Measurements from ENCODE around the gene SENP2. TPM values are rescaled to one million over a fixed set of nuclear protein-coding genes. Genes with fewer than 3 reads are reported as not detected.
"Not testable (repeated sequence)": the region's sequence is repeated elsewhere in the genome, so short reads cannot be mapped to it uniquely, and the experiment has no call there.

SENP2 gene
- polyA plus RNA-seq, 1 experiment, result 9.9 TPM

DNA sequence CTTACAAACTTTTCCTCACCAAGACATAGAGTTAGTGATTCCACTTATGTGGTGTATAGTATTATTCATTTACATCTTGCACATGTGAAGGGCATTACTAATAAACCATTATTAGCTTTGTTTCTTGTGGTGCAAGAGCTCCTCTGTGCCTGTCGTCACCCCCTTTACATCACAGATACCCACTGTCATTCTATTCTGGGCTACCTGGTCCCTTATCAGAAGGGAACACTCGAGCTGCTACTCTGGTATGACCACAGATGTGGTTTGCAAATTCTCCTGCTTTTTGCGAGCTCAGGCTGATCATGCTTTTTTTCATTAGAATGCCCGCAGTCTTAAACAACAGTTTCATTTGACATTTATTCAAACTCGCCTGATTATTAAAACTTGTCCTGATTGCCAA is 13.9 kb upstream of the SENP2 start:
- POLR2A ChIA-PET, result no interaction called here
- H3K36me3 ChIP-seq (ENCODE audit: control insufficient read depth, insufficient read depth, low read length), result no peaks in the 10 kb centered on the region

DNA sequence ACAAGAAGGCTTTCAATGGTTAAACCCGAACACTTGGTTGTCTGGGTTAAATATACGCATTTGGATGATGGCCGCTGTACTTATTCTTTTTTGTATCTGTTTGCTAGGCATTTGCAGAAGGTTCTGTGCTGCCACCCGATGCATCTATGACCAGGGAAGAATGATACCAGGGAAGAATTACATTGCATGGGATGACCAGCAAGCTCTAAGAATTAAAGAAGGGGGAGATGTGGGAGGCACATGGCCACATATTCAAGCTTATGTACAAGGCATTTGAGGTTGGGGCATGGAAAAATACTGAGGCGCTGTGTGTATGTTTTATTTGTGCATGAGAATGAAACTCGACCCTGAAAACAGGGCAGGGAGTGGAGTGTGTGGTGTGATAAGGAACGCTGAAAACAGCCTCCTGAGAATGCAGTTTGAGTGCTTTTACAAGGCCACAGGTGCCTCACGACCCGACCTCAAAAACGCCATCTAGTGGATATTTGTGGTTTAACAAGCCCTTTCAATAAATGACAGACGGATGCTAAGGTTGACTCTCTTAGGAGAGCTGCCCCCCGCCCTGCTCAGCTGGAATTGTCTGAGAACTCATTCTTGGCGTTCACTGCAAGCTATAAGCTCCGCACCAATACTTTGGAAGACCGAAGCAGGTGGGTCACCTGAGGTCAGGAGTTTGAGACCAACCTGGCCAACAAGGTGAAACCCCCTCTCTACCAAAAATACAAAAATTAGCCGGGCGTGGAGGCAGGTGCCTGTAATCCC is 10.8 kb upstream of the SENP2 start:
- DNase-seq (ENCODE audit: low read depth); H3K36me3 ChIP-seq (ENCODE audit: control insufficient read depth, insufficient read depth, low read length); H3K4me3 ChIP-seq (ENCODE audit: low read depth, low read length); POLR2A ChIA-PET; H3K27me3 ChIP-seq (ENCODE audit: control insufficient read depth, insufficient read depth, low read length): not testable (repeated sequence)
- CTCF ChIA-PET, result interaction anchor here (0.8 to 4.1 kb wide), 17 partner anchors 10 to 212 kb away, joined by 3 to 40 read pairs (median 4); partner anchors contain the start of genes MAP3K13 and SENP2
- TF ChIP-seq CTCF (IDR thresholded peaks at IDR 0.05; ENCODE audit: insufficient read depth, low read depth, low read length), result peak; percentile 53

More for the DNA sequence above, 13.9 kb upstream of the SENP2 start:
- Histone ChIP-seq H3K4me3 (ENCODE audit: low read depth, low read length) (no peak overlapping the region), H3K27me3 (ENCODE audit: control insufficient read depth, insufficient read depth, low read length) (no peaks in the 10 kb centered on the region)
- DNase-seq (ENCODE audit: low read depth), result no peak
- no peak for TF ChIP-seq CTCF (IDR thresholded peaks at IDR 0.05; ENCODE audit: insufficient read depth, low read depth, low read length)
- CTCF ChIA-PET, result interaction anchor here (0.5 to 1.7 kb wide), 4 partner anchors 14 to 253 kb away, joined by 3 to 4 read pairs (median 4); no protein-coding TSS in a partner anchor

DNA sequence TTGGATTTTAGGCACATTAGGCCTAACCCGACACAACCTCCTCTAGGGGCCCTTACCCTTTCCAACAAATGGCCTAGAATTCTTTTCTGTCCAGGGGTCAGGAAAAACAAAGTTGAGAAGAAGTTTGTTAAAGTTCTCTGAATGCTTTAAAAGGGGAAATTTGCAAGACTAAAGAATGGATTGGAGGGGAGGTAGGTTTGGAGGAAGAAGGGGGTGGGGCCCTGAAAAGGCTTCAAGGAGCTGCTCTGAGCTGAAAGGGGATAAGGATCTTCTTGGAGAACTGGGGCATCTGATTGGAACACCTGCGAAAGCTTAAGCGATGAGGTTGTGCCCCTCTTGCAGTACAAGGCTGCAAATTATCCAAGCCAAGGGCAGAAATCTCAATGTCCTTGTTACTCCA is 3.9 kb upstream of the SENP2 start:
- Histone ChIP-seq H3K4me3 (ENCODE audit: low read depth, low read length) (no peak overlapping the region), H3K27me3 (ENCODE audit: control insufficient read depth, insufficient read depth, low read length) (no peaks in the 10 kb centered on the region), H3K36me3 (ENCODE audit: control insufficient read depth, insufficient read depth, low read length) (no peaks in the 10 kb centered on the region)
- CTCF ChIA-PET, result interaction anchor here (2.4 kb wide), 1 partner anchor 23 kb away, joined by 11 read pairs; no protein-coding TSS in a partner anchor
- TF ChIP-seq CTCF (IDR thresholded peaks at IDR 0.05; ENCODE audit: insufficient read depth, low read depth, low read length), result no peak
- POLR2A ChIA-PET, result no interaction called here
- DNase-seq (ENCODE audit: low read depth), result no peak

DNA sequence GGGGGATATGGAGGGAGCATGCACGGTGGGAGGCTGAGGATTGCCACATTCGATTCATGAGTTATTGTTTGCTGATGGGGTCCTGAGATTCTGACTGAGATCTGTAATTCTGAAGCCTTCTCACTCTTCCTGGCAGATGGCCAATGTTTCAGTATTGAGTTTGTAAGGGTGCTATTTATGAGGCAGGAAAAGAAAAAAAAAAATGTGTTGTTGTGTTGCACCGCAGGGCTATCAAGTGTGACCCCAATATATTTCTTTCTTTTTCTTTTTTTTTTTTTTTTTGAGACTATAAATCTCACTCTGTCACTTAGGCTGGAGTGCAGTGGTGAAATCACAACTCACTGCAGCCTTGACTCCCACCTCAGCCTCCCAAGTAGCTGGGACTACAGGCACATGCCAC is 3.2 kb upstream of the SENP2 start:
- CTCF ChIA-PET, result interaction anchor here (2.4 kb wide), 1 partner anchor 24 kb away, joined by 11 read pairs; no protein-coding TSS in a partner anchor
- H3K27me3 ChIP-seq (ENCODE audit: control insufficient read depth, insufficient read depth, low read length), result no peaks in the 10 kb centered on the region
- TF ChIP-seq CTCF (IDR thresholded peaks at IDR 0.05; ENCODE audit: insufficient read depth, low read depth, low read length), result no peak

DNA sequence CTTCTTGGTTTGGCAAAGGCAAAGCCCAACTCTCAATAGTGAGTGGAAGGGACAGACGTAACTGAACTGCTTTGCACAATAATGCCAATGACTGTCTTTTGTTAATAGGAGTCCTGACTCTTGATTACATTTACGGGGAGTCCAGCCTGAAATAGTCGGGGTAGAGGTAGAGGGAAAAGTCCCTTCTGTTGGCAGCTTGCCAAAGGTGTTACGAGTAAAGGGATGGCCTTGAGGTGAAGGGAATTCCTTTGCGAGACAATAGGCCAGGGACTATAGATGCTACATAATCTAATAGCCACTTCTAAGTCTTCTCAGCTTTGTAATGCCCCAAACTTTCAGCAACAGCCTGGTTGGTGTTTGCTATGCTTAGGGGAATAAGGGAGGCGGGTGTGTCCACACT is 2.2 kb upstream of the SENP2 start:
- DNase-seq (ENCODE audit: low read depth), result no peak
- CTCF ChIA-PET, result interaction anchor here (2.4 to 3.9 kb wide), 2 partner anchors 9 to 25 kb away, joined by 11 to 19 read pairs; no protein-coding TSS in a partner anchor
- no peak overlapping the region for H3K4me3 ChIP-seq (ENCODE audit: low read depth, low read length)
- no peaks in the 10 kb centered on the region for H3K36me3 ChIP-seq (ENCODE audit: control insufficient read depth, insufficient read depth, low read length)
- POLR2A ChIA-PET, result no interaction called here
- TF ChIP-seq CTCF (IDR thresholded peaks at IDR 0.05; ENCODE audit: insufficient read depth, low read depth, low read length), result no peak
- H3K27me3 ChIP-seq (ENCODE audit: control insufficient read depth, insufficient read depth, low read length), result no peaks in the 10 kb centered on the region

More for the DNA sequence above, 3.2 kb upstream of the SENP2 start:
- DNase-seq (ENCODE audit: low read depth), result no peak
- H3K36me3 ChIP-seq (ENCODE audit: control insufficient read depth, insufficient read depth, low read length), result no peaks in the 10 kb centered on the region
- no peak overlapping the region for H3K4me3 ChIP-seq (ENCODE audit: low read depth, low read length)
- POLR2A ChIA-PET, result interaction anchor here (0.6 kb wide), 1 partner anchor 1697 kb away, joined by 15 read pairs; no protein-coding TSS in a partner anchor
